GM15510 (cell line): ENCODE results near the gene TRIM45.

ENCODE experiments used
- POLR2A ChIP-seq: IDR thresholded peaks from 3 replicates; pipeline ENCODE4 v1.6.1; 2011; ENCODE audit warnings: borderline replicate concordance; ENCODE audit not compliant: insufficient read length; ENCODE audit errors: extremely low read depth

Gene TRIM45

GRCh38 chr1:117094841-117095604 lies 26.5 kb downstream of the TRIM45 start:
- TF ChIP-seq POLR2A: no peak

GRCh38 chr1:117093870-117094621 lies 27.5 kb downstream of the TRIM45 start:
- TF ChIP-seq POLR2A: no peak

GRCh38 chr1:117093091-117093534 lies 28.4 kb downstream of the TRIM45 start:
- no peak for TF ChIP-seq POLR2A

GRCh38 chr1:117092594-117092993 lies 29.0 kb downstream of the TRIM45 start:
- TF ChIP-seq POLR2A: no peak

GRCh38 chr1:117089996-117090395 lies 31.6 kb downstream of the TRIM45 start:
- no peak for TF ChIP-seq POLR2A

- TF ChIP-seq POLR2A: no peak
These were observed 33.9 kb downstream of the TRIM45 start for GRCh38 chr1:117087686-117088085.

- no peak for TF ChIP-seq POLR2A
These were observed 37.3 kb downstream of the TRIM45 start for GRCh38 chr1:117084231-117084630.

GRCh38 chr1:117079737-117080136 lies 41.8 kb downstream of the TRIM45 start:
- no peak for TF ChIP-seq POLR2A

- no peak for TF ChIP-seq POLR2A
These were observed 44.3 kb downstream of the TRIM45 start for GRCh38 chr1:117077267-117077666.

GRCh38 chr1:117076648-117077047 lies 44.9 kb downstream of the TRIM45 start:
- TF ChIP-seq POLR2A: no peak

GRCh38 chr1:117070124-117070523 lies 51.4 kb downstream of the TRIM45 start:
- no peak for TF ChIP-seq POLR2A

- no peak for TF ChIP-seq POLR2A
These were observed 52.2 kb downstream of the TRIM45 start for GRCh38 chr1:117069220-117069844.

- no peak for TF ChIP-seq POLR2A
These were observed 53.0 kb downstream of the TRIM45 start for GRCh38 chr1:117068580-117068979.

- TF ChIP-seq POLR2A: no peak
These were observed 53.8 kb downstream of the TRIM45 start for GRCh38 chr1:117067533-117068370.
